ENCODE data around the gene RGPD8.
"Not testable (repeated sequence)": the region's sequence is repeated elsewhere in the genome, so short reads cannot be mapped to it uniquely, and the experiment has no call there.

Gene RGPD8

GRCh38 chr2:112454586-112454985 is 21.1 kb upstream of the RGPD8 start:
- no peak for DNase-seq (ENCODE audit: insufficient read length, low spot score)
- TF ChIP-seq CTCF (IDR thresholded peaks at IDR 0.05; ENCODE audit: insufficient read depth, missing control alignments), result no peak
- no peak for FAIRE-seq

- FAIRE-seq, result no peak
- no peak for TF ChIP-seq CTCF (IDR thresholded peaks at IDR 0.05; ENCODE audit: insufficient read depth, missing control alignments)
- no peak for DNase-seq (ENCODE audit: insufficient read length, low spot score)
Observed at GRCh38 chr2:112451317-112451716, 17.9 kb upstream of the RGPD8 start.

- no peak for FAIRE-seq
- TF ChIP-seq CTCF (IDR thresholded peaks at IDR 0.05; ENCODE audit: insufficient read depth, missing control alignments), result no peak
- DNase-seq (ENCODE audit: insufficient read length, low spot score), result no peak
Observed at GRCh38 chr2:112449854-112450253, 16.4 kb upstream of the RGPD8 start.

GRCh38 chr2:112444256-112444655 is 10.8 kb upstream of the RGPD8 start:
- not testable (repeated sequence) for DNase-seq (ENCODE audit: insufficient read length, low spot score); FAIRE-seq

GRCh38 chr2:112438603-112439261 is 5.3 kb upstream of the RGPD8 start:
- FAIRE-seq; DNase-seq (ENCODE audit: insufficient read length, low spot score): not testable (repeated sequence)

GRCh38 chr2:112437405-112437831 is 4.0 kb upstream of the RGPD8 start:
- FAIRE-seq; DNase-seq (ENCODE audit: insufficient read length, low spot score): not testable (repeated sequence)

GRCh38 chr2:112436993-112437392 is 3.5 kb upstream of the RGPD8 start:
- DNase-seq (ENCODE audit: insufficient read length, low spot score); FAIRE-seq: not testable (repeated sequence)

- not testable (repeated sequence) for FAIRE-seq; DNase-seq (ENCODE audit: insufficient read length, low spot score)
Observed at GRCh38 chr2:112435716-112436431, 2.4 kb upstream of the RGPD8 start.

- FAIRE-seq; DNase-seq (ENCODE audit: insufficient read length, low spot score): not testable (repeated sequence)
Observed at GRCh38 chr2:112434890-112435715, 1.7 kb upstream of the RGPD8 start.

GRCh38 chr2:112433932-112434730 is 686 bp upstream of the RGPD8 start:
- DNase-seq (ENCODE audit: insufficient read length, low spot score) (no peak), FAIRE-seq (no peak)
- no peak for TF ChIP-seq CTCF (IDR thresholded peaks at IDR 0.05; ENCODE audit: insufficient read depth, missing control alignments)

GRCh38 chr2:112432735-112433479 is 538 bp downstream of the RGPD8 start:
- not testable (repeated sequence) for FAIRE-seq; DNase-seq (ENCODE audit: insufficient read length, low spot score)

- DNase-seq (ENCODE audit: insufficient read length, low spot score); FAIRE-seq: not testable (repeated sequence)
Observed at GRCh38 chr2:112432390-112432734, 1.1 kb downstream of the RGPD8 start.

Measured in D721Med (cell line).